Smooth muscle cell (in vitro differentiated cells): Measurements from ENCODE around the gene SOD2. TPM values are rescaled to one million over a fixed set of nuclear protein-coding genes. Genes with fewer than 3 reads are reported as not detected.
"Not testable (repeated sequence)": the region's sequence is repeated elsewhere in the genome, so short reads cannot be mapped to it uniquely, and the experiment has no call there.

Experiments used
- DNase-seq: peaks from one replicate; lab custom pipeline; 2025; ENCODE audit not compliant: unreplicated experiment; lab: John Stamatoyannopoulos, UW
- H2AFZ ChIP-seq: fragments of 200-600 bp; sonication (generic); 2 replicates; pipeline ENCODE4 v1.6.0; 2016; ENCODE audit warnings: antibody characterized with exemption, low read depth, mild to moderate bottlenecking
- H3F3A ChIP-seq: fragments of 200-600 bp; sonication (generic); 2 replicates; pipeline ENCODE4 v1.6.0; 2017; ENCODE audit warnings: antibody characterized with exemption, low read depth
- H3K27ac ChIP-seq: fragments of 200-600 bp; sonication (generic); 2 replicates; pipeline ENCODE4 v1.5.1; 2016; ENCODE audit warnings: low read depth, mild to moderate bottlenecking
- H3K27me3 ChIP-seq: fragments of 200-600 bp; sonication (generic); 2 replicates; pipeline ENCODE4 v1.6.1; 2016; ENCODE audit warnings: low read depth, mild to moderate bottlenecking
- H3K36me3 ChIP-seq: fragments of 200-600 bp; sonication (generic); 2 replicates; pipeline ENCODE4 v1.5.1; 2016; ENCODE audit warnings: low read depth
- H3K4me1 ChIP-seq: fragments of 200-600 bp; sonication (generic); 2 replicates; pipeline ENCODE4 v1.5.1; 2016; ENCODE audit warnings: low read depth
- H3K4me2 ChIP-seq: fragments of 200-600 bp; sonication (generic); 2 replicates; pipeline ENCODE4 v1.6.0; 2016; ENCODE audit warnings: mild to moderate bottlenecking
- H3K4me3 ChIP-seq: fragments of 200-600 bp; sonication (generic); 2 replicates; pipeline ENCODE4 v1.5.1; 2016; ENCODE audit warnings: mild to moderate bottlenecking
- H3K79me2 ChIP-seq: fragments of 200-600 bp; sonication (generic); 2 replicates; pipeline ENCODE4 v1.6.0; 2016; ENCODE audit warnings: low read depth, mild to moderate bottlenecking
- H3K9ac ChIP-seq: fragments of 200-600 bp; sonication (generic); 2 replicates; pipeline ENCODE4 v1.6.0; 2016; ENCODE audit warnings: low read depth
- H3K9me3 ChIP-seq: fragments of 200-600 bp; sonication (generic); replicated peaks from 2 replicates; pipeline ENCODE4 v1.5.1; 2016; ENCODE audit warnings: low read depth
- H4K20me1 ChIP-seq: fragments of 200-600 bp; sonication (generic); 2 replicates; pipeline ENCODE4 v1.6.0; 2016; ENCODE audit warnings: low read depth
- WGBS: methylation state at CpG from one replicate; pipeline ENCODE4 v1.1.7; 2016; ENCODE audit warnings: low lambda C conversion rate; 5-methylcytosine and 5-hydroxymethylcytosine counted together
- polyA plus RNA-seq: library from polyadenylated mRNA; unstranded; fragments of >200 nt; fragmentation: Nextera tagmentation; extraction: Ambion mirVana; gene quantifications from 2 replicates; pipeline ENCODE4 v1.2.1, GENCODE V29; 2016
- total RNA-seq: library from RNA; depleted of rRNA; stranded (reverse); fragments of >200 nt; gene quantifications from 2 replicates; pipeline ENCODE4 v1.2.3, GENCODE V29; 2014
- TF ChIP-seq, protein P1 (sequence below): fragments of 200-600 bp; sonication (generic); IDR thresholded peaks from 2 replicates; pipeline ENCODE4 v1.5.1; 2017; ENCODE audit warnings: borderline replicate concordance, mild to moderate bottlenecking, antibody characterized with exemption; ENCODE audit not compliant: insufficient read depth, poor library complexity, severe bottlenecking

SOD2 gene
- total and polyA plus RNA-seq, 2 experiments from 2014 or later, result 53.2 to 69.4 TPM

DNA sequence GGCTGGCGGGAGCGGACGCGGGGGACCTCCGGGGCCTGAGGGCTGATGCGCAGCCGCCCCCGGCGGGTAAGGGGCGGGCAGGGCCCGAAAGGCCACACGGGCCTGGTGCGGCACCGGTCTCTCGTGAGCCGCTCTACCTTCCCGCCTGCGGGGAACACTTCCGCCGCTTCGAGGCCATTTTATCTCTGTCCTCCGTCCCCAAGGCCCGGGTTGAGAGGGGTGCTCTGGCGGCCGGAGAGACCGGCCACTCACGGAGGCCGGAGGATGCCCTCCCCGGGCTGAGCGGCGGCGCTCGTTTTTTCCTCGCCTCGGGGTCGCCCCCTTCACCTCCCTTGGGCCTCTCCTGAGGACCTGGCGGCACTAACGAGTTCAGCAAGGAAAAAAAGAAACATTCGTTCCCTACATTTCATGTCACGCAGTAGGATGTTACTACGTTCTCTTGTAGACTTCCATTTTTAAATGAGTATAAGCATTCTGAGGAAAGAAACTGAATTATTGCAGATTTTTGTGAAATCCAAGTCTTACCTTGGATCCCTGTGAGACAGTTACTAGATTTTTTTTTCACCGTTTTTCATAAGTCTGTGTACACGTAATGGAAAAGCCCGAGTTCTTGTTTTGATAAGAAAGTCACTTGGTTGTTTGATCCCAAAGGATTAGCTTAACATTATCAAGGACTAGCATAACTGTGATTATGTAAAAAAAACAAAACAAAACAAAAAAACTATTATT, 34.8 kb upstream of the SOD2 start:
- Histone ChIP-seq H3K9me3 (no peaks in the 10 kb centered on the region), H3F3A (peaks cover 5% of the 10 kb centered on the region), H3K27ac (peak overlapping the region; percentile 99), H3K79me2 (peaks cover 88% of the 10 kb centered on the region), H3K4me2 (peak overlapping the region; percentile 98), H2AFZ (no peak overlapping the region), H4K20me1 (peaks cover 48% of the 10 kb centered on the region), H3K27me3 (no peaks in the 10 kb centered on the region), H3K4me1 (peaks cover 25% of the 10 kb centered on the region), H3K9ac (peak overlapping the region; percentile 98), H3K4me3 (peak overlapping the region; percentile 77), H3K36me3 (no peaks in the 10 kb centered on the region)
- under 1% methylated on average over 34 of the region's 44 CpGs for WGBS
- TF ChIP-seq, protein P1, sequence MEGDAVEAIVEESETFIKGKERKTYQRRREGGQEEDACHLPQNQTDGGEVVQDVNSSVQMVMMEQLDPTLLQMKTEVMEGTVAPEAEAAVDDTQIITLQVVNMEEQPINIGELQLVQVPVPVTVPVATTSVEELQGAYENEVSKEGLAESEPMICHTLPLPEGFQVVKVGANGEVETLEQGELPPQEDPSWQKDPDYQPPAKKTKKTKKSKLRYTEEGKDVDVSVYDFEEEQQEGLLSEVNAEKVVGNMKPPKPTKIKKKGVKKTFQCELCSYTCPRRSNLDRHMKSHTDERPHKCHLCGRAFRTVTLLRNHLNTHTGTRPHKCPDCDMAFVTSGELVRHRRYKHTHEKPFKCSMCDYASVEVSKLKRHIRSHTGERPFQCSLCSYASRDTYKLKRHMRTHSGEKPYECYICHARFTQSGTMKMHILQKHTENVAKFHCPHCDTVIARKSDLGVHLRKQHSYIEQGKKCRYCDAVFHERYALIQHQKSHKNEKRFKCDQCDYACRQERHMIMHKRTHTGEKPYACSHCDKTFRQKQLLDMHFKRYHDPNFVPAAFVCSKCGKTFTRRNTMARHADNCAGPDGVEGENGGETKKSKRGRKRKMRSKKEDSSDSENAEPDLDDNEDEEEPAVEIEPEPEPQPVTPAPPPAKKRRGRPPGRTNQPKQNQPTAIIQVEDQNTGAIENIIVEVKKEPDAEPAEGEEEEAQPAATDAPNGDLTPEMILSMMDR, result no peak
- no peak for DNase-seq

DNA sequence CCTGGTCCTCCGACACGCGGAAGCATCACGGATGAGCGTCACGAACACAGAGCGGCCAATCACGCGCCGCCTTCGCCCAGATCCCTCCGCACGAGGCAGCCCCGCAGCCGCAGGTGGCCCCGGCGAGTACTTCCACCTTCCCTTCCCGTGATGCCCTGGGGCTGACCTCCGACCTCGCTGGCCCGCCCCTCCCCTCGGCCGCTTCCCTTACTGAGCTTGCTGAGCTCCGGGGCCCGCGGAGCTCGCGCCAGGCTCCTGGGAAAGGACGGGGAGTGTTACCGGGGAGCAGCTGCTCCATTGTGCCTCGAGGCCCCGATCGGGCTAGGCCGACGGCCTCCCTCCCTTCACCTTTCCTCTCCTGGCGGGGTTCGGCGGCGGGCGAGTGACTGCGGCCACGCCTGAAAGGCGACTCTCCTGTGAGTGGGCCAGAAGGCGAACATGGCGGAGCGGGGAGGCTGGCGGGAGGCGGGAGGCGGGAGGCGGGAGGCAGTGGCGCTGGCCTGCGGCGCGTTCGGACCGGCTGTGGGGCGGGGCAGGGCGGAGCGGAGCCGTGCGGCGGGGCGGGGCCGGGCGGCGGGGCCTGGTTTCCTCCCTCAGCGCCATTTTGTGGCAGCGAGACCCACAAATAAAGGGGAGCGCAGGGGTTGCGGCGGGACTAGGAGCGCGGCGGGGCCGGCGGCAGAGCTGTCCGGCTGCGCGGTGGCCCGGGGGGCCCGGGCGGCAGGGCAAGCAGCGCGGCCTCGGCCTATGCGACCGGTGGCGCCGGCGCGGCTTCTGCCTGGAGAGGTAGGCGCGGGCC, 34.1 kb upstream of the SOD2 start, which contains the start of gene WTAP:
Gene WTAP (plus strand): TSS at position 589 of the 799 bp plus-strand sequence. CDS start 8,760 bp downstream, outside the sequence.
- TF ChIP-seq, protein P1, result no peak
- peak within 1 kb of the TSS; percentile 99 for H2AFZ ChIP-seq
- H3K4me1 ChIP-seq, result peaks cover 25% of the 10 kb centered on the region
- H3K4me3 ChIP-seq, result peak within 1 kb of the TSS; percentile 77
- peaks cover 40% of the 10 kb centered on the region for H4K20me1 ChIP-seq
- peak within 1 kb of the TSS; percentile 99 for H3K27ac ChIP-seq
- peak within 1 kb of the TSS; percentile 98 for H3K4me2 ChIP-seq
- WGBS, result under 1% methylated on average over 74 of the region's 93 CpGs
- peak; percentile 89 for DNase-seq
- no peaks in the 10 kb centered on the region for H3K9me3 ChIP-seq
- peak within 1 kb of the TSS; percentile 98 for H3K9ac ChIP-seq
- H3K27me3 ChIP-seq, result no peaks in the 10 kb centered on the region
- H3K36me3 ChIP-seq, result no peaks in the 10 kb centered on the region
- H3F3A ChIP-seq, result peaks cover 5% of the 10 kb centered on the region
- H3K79me2 ChIP-seq, result peaks cover 88% of the 10 kb centered on the region

DNA sequence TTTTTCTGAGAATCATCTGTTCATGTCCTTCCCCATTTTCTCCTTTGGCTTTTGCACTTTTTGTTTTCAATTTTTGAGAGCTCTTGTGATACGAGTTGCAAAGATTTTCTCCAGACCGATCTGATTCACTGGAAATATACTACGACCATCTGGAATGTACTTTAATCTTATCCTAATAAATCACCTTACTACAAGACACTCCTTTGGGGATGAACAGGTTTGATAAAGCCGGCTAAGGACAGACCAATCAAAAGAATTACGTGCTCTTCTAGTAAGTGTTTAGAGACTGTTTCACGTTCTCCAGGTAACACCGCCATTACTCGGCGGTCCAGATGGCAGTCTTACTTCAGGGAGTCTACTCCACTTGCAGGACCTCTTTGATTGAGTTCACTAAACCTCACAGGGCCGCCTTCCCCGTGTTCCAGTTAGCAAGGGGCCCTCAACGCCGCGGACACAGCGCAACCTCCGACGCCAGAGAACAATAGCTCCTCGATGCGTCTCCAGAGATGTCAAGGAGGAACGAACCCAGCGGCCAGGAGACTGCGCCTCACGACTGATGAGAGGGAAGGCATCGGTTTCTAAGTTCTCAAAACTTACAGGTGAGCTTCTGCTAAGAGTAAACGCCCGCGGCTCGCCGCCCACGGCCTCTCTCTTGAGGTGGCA, 33.3 kb upstream of the SOD2 start:
- TF ChIP-seq, protein P1, result no peak
- Histone ChIP-seq H3K27me3 (no peaks in the 10 kb centered on the region), H3K4me2 (peak overlapping the region; percentile 94), H3K9me3 (no peaks in the 10 kb centered on the region), H4K20me1 (peaks cover 33% of the 10 kb centered on the region), H3K9ac (peak overlapping the region; percentile 98), H2AFZ (peak overlapping the region; percentile 99), H3K4me1 (peaks cover 25% of the 10 kb centered on the region), H3K27ac (peak overlapping the region; percentile 99), H3F3A (peaks cover 5% of the 10 kb centered on the region), H3K4me3 (peak overlapping the region; percentile 77), H3K36me3 (no peaks in the 10 kb centered on the region), H3K79me2 (peaks cover 85% of the 10 kb centered on the region)
- WGBS, result under 1% methylated on average over 30 of the region's 30 CpGs
- DNase-seq, result no peak

DNA sequence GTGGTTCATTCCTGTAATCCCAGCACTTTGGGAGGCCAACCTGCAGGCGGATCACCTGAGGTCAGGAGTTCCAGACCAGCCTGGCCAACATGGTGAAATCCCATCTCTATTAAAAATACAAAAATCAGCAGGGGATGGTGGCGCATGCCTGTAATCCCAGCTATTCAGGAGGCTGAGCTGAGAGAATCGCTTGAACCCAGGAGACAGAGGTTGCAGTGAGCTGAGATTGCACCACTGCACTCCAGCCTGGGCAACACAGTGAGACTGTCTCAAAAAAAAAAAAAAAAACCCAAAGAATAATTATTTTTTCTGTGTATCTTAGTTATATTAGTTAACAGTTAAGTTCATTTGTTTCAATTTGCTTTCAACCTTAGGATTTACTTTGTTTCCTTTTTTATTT, 32.2 kb upstream of the SOD2 start:
- H2AFZ ChIP-seq, H3K27ac ChIP-seq, H3K9ac ChIP-seq, H3K36me3 ChIP-seq, H3K9me3 ChIP-seq, DNase-seq, H3F3A ChIP-seq, H3K27me3 ChIP-seq: not testable (repeated sequence)
- 96% methylated on average over 3 of the region's 3 CpGs for whole genome bisulfite sequencing
- Histone ChIP-seq H4K20me1 (peaks cover 24% of the 10 kb centered on the region), H3K4me1 (peaks cover 23% of the 10 kb centered on the region), H3K4me2 (peak overlapping the region; percentile 94), H3K79me2 (peaks cover 75% of the 10 kb centered on the region), H3K4me3 (peak overlapping the region; percentile 77)
